IPS-18a (cell line): Measurements from ENCODE around the gene SERPINA1.

Experiments
- H3K27ac ChIP-seq: one replicate; pipeline ENCODE4 v1.5.1; 2013; ENCODE audit warnings: low read length
- H3K27me3 ChIP-seq: one replicate; pipeline ENCODE4 v1.6.1; 2013; ENCODE audit warnings: mild to moderate bottlenecking, low read length; ENCODE audit not compliant: control insufficient read depth, insufficient read depth
- H3K36me3 ChIP-seq: one replicate; pipeline ENCODE4 v1.6.1; 2013; ENCODE audit warnings: low read depth, low read length; ENCODE audit not compliant: control insufficient read depth
- H3K4me1 ChIP-seq: one replicate; pipeline ENCODE4 v1.6.1; 2013; ENCODE audit warnings: low read depth, low read length; ENCODE audit not compliant: control insufficient read depth
- H3K4me3 ChIP-seq: one replicate; pipeline ENCODE4 v1.5.1; 2013; ENCODE audit warnings: low read length
- H3K9ac ChIP-seq: one replicate; pipeline ENCODE4 v1.6.1; 2013; ENCODE audit warnings: mild to moderate bottlenecking, low read length, moderate library complexity
- H3K9me3 ChIP-seq: one replicate; pipeline ENCODE4 v1.6.1; 2013; ENCODE audit warnings: low read depth, low read length; ENCODE audit not compliant: control insufficient read depth

SERPINA1 gene

GRCh38 chr14:94332587-94332986, 55.8 kb downstream of the SERPINA1 start:
- no peak overlapping the region for H3K9ac ChIP-seq
- H3K9me3 ChIP-seq, result no peaks in the 10 kb centered on the region
- no peak overlapping the region for H3K27ac ChIP-seq
- no peaks in the 10 kb centered on the region for H3K27me3 ChIP-seq
- H3K4me3 ChIP-seq, result no peak overlapping the region
- no peaks in the 10 kb centered on the region for H3K4me1 ChIP-seq
- no peaks in the 10 kb centered on the region for H3K36me3 ChIP-seq

GRCh38 chr14:94332063-94332583, 56.3 kb downstream of the SERPINA1 start:
- H3K4me3 ChIP-seq, result no peak overlapping the region
- H3K4me1 ChIP-seq, result no peaks in the 10 kb centered on the region
- H3K27ac ChIP-seq, result no peak overlapping the region
- no peak overlapping the region for H3K9ac ChIP-seq
- H3K27me3 ChIP-seq, result no peaks in the 10 kb centered on the region
- no peaks in the 10 kb centered on the region for H3K9me3 ChIP-seq
- no peaks in the 10 kb centered on the region for H3K36me3 ChIP-seq

GRCh38 chr14:94331462-94331861, 56.9 kb downstream of the SERPINA1 start:
- H3K4me1 ChIP-seq, result no peaks in the 10 kb centered on the region
- no peak overlapping the region for H3K27ac ChIP-seq
- H3K9ac ChIP-seq, result no peak overlapping the region
- no peaks in the 10 kb centered on the region for H3K9me3 ChIP-seq
- no peaks in the 10 kb centered on the region for H3K36me3 ChIP-seq
- H3K27me3 ChIP-seq, result no peaks in the 10 kb centered on the region
- H3K4me3 ChIP-seq, result no peak overlapping the region

DNA sequence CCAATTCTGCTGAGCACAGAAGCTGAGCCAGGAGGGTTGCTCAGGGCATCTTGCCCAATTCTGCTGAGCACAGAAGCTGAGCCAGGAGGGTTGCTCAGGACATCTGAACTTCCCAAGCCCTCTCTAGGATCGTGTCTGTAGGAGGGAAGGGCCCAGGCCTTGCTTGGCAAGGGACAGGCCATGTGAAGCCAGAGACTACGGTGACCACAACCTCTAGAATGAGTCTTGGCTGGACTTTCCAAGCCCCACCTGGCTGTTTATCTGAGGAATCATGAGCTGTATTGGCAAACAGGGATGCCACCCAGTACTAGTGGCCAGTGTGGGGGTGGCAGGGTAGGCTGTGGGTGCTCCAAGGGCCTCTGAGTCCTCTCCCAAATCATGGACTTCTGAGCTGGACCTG, 57.5 kb downstream of the SERPINA1 start:
- H3K9me3 ChIP-seq, result no peaks in the 10 kb centered on the region
- no peak overlapping the region for H3K9ac ChIP-seq
- no peak overlapping the region for H3K4me3 ChIP-seq
- H3K27ac ChIP-seq, result no peak overlapping the region
- H3K36me3 ChIP-seq, result no peaks in the 10 kb centered on the region
- no peaks in the 10 kb centered on the region for H3K27me3 ChIP-seq
- H3K4me1 ChIP-seq, result no peaks in the 10 kb centered on the region

DNA sequence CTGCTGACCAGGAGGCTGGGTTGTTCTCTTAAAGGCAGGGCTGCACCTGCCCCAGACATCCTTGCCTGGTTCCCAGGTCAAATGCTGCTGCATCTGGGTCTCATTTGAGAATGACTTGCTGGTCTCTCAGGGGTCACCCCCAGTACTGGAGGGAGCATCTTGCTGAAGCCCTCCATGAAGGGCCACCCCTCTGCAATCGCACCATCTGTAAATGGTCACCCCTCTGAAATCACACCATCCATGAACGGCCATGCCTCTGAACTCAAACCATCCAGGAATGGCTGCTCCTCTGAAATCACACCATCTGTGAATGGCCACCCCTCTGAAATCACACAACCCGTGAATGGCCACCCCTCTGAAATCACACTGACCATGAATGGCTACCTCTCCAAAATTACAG, 58.0 kb downstream of the SERPINA1 start:
- H3K27me3 ChIP-seq, result no peaks in the 10 kb centered on the region
- H3K36me3 ChIP-seq, result no peaks in the 10 kb centered on the region
- no peak overlapping the region for H3K9ac ChIP-seq
- no peaks in the 10 kb centered on the region for H3K4me1 ChIP-seq
- H3K4me3 ChIP-seq, result no peak overlapping the region
- no peaks in the 10 kb centered on the region for H3K9me3 ChIP-seq
- H3K27ac ChIP-seq, result no peak overlapping the region

GRCh38 chr14:94329857-94330256, 58.5 kb downstream of the SERPINA1 start:
- H3K36me3 ChIP-seq, result no peaks in the 10 kb centered on the region
- H3K27me3 ChIP-seq, result no peaks in the 10 kb centered on the region
- H3K4me1 ChIP-seq, result no peaks in the 10 kb centered on the region
- no peak overlapping the region for H3K27ac ChIP-seq
- H3K9me3 ChIP-seq, result no peaks in the 10 kb centered on the region
- no peak overlapping the region for H3K4me3 ChIP-seq
- H3K9ac ChIP-seq, result no peak overlapping the region

- Histone ChIP-seq H3K36me3 (no peaks in the 10 kb centered on the region), H3K9ac (no peak overlapping the region), H3K4me3 (no peak overlapping the region), H3K4me1 (no peaks in the 10 kb centered on the region), H3K9me3 (no peaks in the 10 kb centered on the region), H3K27me3 (no peaks in the 10 kb centered on the region), H3K27ac (no peak overlapping the region)
Observed at GRCh38 chr14:94328196-94328595, 60.2 kb downstream of the SERPINA1 start.
